GM23338 (cell line): ENCODE measurements around the gene PATE2. TPM values are rescaled to one million over a fixed set of nuclear protein-coding genes. Genes with fewer than 3 reads are reported as not detected.
A peak's percentile ranks its signal among the peaks of the same experiment; 100 is the strongest.

Experiments used
- ATAC-seq: fragments of 200-7000 bp; cut with Tn5 transposase; 3 replicates; pipeline ENCODE4 v1.9.1; 2020
- DNase-seq: peaks from one replicate; pipeline ENCODE4 v3.0.0-alpha.2; 2015; ENCODE audit warnings: low spot score
- H2AFZ ChIP-seq: fragments of 200-600 bp; sonication (generic); 2 replicates; pipeline ENCODE4 v1.8.0; 2016; ENCODE audit warnings: antibody characterized with exemption, mild to moderate bottlenecking, moderate library complexity
- H3F3A ChIP-seq: fragments of 200-600 bp; sonication (generic); replicated peaks from 2 replicates; pipeline ENCODE4 v1.8.0; 2017; ENCODE audit warnings: antibody characterized with exemption, mixed run types, low read depth
- H3K27ac ChIP-seq: fragments of 200-600 bp; sonication (generic); 2 replicates; pipeline ENCODE4 v1.6.1; 2016; ENCODE audit warnings: low read depth
- H3K27me3 ChIP-seq: fragments of 200-600 bp; sonication (generic); 2 replicates; pipeline ENCODE4 v1.8.0; 2016; ENCODE audit warnings: mild to moderate bottlenecking, mixed run types, moderate library complexity; ENCODE audit not compliant: insufficient read depth
- H3K36me3 ChIP-seq: fragments of 200-600 bp; sonication (generic); 2 replicates; pipeline ENCODE4 v1.8.0; 2016; ENCODE audit warnings: mild to moderate bottlenecking; ENCODE audit not compliant: insufficient read depth
- H3K4me1 ChIP-seq: fragments of 200-600 bp; sonication (generic); 2 replicates; pipeline ENCODE4 v1.8.0; 2016; ENCODE audit warnings: mild to moderate bottlenecking, moderate library complexity; ENCODE audit not compliant: insufficient read depth
- H3K4me2 ChIP-seq: fragments of 200-600 bp; sonication (generic); 2 replicates; pipeline ENCODE4 v1.7.1; 2017; ENCODE audit warnings: mixed run types
- H3K4me3 ChIP-seq: fragments of 200-600 bp; sonication (generic); 2 replicates; pipeline ENCODE4 v1.6.1; 2016; ENCODE audit warnings: mixed run types
- H3K79me2 ChIP-seq: fragments of 200-600 bp; sonication (generic); replicated peaks from 2 replicates; pipeline ENCODE4 v1.8.0; 2017; ENCODE audit warnings: mild to moderate bottlenecking; ENCODE audit not compliant: insufficient read depth
- H3K9me2 ChIP-seq: fragments of 200-600 bp; sonication (generic); 2 replicates; pipeline ENCODE4 v1.8.0; 2017; ENCODE audit not compliant: insufficient read depth
- H4K20me1 ChIP-seq: fragments of 200-600 bp; sonication (generic); replicated peaks from 2 replicates; pipeline ENCODE4 v1.8.0; 2017; ENCODE audit warnings: mild to moderate bottlenecking; ENCODE audit not compliant: insufficient read depth
- H3K27ac Mint-ChIP-seq: 2 replicates; pipeline ENCODE4 v1.8.0; 2020; ENCODE audit warnings: inconsistent platforms, mild to moderate bottlenecking, moderate library complexity, mixed read lengths
- H3K27me3 Mint-ChIP-seq: 3 replicates; pipeline ENCODE4 v1.8.0; 2022; ENCODE audit warnings: low read depth, mild to moderate bottlenecking, moderate library complexity, mixed read lengths, inconsistent platforms; ENCODE audit not compliant: insufficient read depth, poor library complexity
- H3K36me3 Mint-ChIP-seq: 3 replicates; pipeline ENCODE4 v1.8.0; 2021; ENCODE audit warnings: low read depth, mild to moderate bottlenecking, inconsistent platforms, moderate library complexity, mixed read lengths
- H3K4me1 Mint-ChIP-seq: 3 replicates; pipeline ENCODE4 v1.8.0; 2020; ENCODE audit warnings: mild to moderate bottlenecking, inconsistent platforms, mixed read lengths
- H3K4me3 Mint-ChIP-seq: 3 replicates; pipeline ENCODE4 v1.8.0; 2021; ENCODE audit warnings: moderate library complexity, mild to moderate bottlenecking, inconsistent platforms, mixed read lengths
- H3K9me3 Mint-ChIP-seq: 3 replicates; pipeline ENCODE4 v1.8.0; 2020; ENCODE audit warnings: moderate library complexity, mild to moderate bottlenecking, inconsistent platforms, mixed read lengths
- CREB1 ChIP-seq: fragments of 250-450 bp; sonication (Bioruptor Pico); IDR thresholded peaks from 2 replicates; pipeline ENCODE4 v1.5.0; 2020; ENCODE audit warnings: low read depth, mild to moderate bottlenecking, moderate library complexity
- EZH2 ChIP-seq: fragments of 200-600 bp; sonication (generic); IDR thresholded peaks from one replicate; pipeline ENCODE4 v1.8.0; 2017; ENCODE audit warnings: antibody characterized with exemption, mild to moderate bottlenecking, low read depth; ENCODE audit not compliant: unreplicated experiment
- EZH2phosphoT487 ChIP-seq: fragments of 200-600 bp; sonication (generic); IDR thresholded peaks from one replicate; pipeline ENCODE4 v1.8.1; 2018; ENCODE audit warnings: antibody characterized with exemption; ENCODE audit not compliant: unreplicated experiment
- JUNB ChIP-seq: IDR thresholded peaks from one replicate; pipeline ENCODE4 v1.6.1; 2016; ENCODE audit warnings: antibody characterized with exemption; ENCODE audit not compliant: unreplicated experiment
- NANOG ChIP-seq: IDR thresholded peaks from 2 replicates; pipeline ENCODE4 v1.6.1; 2016; ENCODE audit warnings: antibody characterized with exemption, borderline replicate concordance
- POLR2AphosphoS5 ChIP-seq: IDR thresholded peaks from 2 replicates; pipeline ENCODE4 v1.6.1; 2016; ENCODE audit warnings: antibody characterized with exemption, low read depth
- STAT1 ChIP-seq: IDR thresholded peaks from one replicate; pipeline ENCODE4 v1.6.1; 2016; ENCODE audit warnings: antibody characterized with exemption; ENCODE audit not compliant: unreplicated experiment
- ZNF114 ChIP-seq: fragments of 250-450 bp; sonication (Bioruptor Pico); IDR thresholded peaks from 2 replicates; pipeline ENCODE4 v1.5.0; 2020; ENCODE audit warnings: mild to moderate bottlenecking, moderate library complexity
- ZNF331 ChIP-seq: fragments of 250-450 bp; sonication (Bioruptor Pico); IDR thresholded peaks from 2 replicates; pipeline ENCODE4 v1.5.0; 2020; ENCODE audit warnings: low read depth, mild to moderate bottlenecking, moderate library complexity
- polyA plus RNA-seq: library from polyadenylated mRNA; unstranded; fragments of >200 nt; fragmentation: Nextera tagmentation; extraction: Ambion mirVana; gene quantifications from 2 replicates; pipeline ENCODE4 v1.2.1, GENCODE V29; 2016
- total RNA-seq: library from RNA; depleted of rRNA; stranded (reverse); fragments of >200 nt; shearing (Covaris generic); gene quantifications from 2 replicates; pipeline ENCODE4 v1.2.3, GENCODE V29; 2014
- TF ChIP-seq, protein P1 (sequence below), 2 experiments: fragments of 200-600 bp in 1 of 2; sonication (generic) in 1 of 2; conservative IDR thresholded peaks; 2 replicates each; pipeline versions ENCODE4 v1.5.1 to v1.6.1; 2016 to 2017; ENCODE audit warnings: antibody characterized with exemption in 2 of 2, low read depth in 2 of 2, mild to moderate bottlenecking in 2 of 2, moderate library complexity in 1 of 2
- TF ChIP-seq, protein P2 (sequence below): IDR thresholded peaks from one replicate; pipeline ENCODE4 v1.6.1; 2018; ENCODE audit warnings: antibody characterized with exemption; ENCODE audit not compliant: unreplicated experiment
- TF ChIP-seq, protein P3 (sequence below): IDR thresholded peaks from 2 replicates; pipeline ENCODE4 v1.6.1; 2016; ENCODE audit warnings: antibody characterized with exemption

PATE2 gene
- total and polyA plus RNA-seq, 2 experiments from 2014 or later, result 0.16 TPM; not detected in 1

DNA sequence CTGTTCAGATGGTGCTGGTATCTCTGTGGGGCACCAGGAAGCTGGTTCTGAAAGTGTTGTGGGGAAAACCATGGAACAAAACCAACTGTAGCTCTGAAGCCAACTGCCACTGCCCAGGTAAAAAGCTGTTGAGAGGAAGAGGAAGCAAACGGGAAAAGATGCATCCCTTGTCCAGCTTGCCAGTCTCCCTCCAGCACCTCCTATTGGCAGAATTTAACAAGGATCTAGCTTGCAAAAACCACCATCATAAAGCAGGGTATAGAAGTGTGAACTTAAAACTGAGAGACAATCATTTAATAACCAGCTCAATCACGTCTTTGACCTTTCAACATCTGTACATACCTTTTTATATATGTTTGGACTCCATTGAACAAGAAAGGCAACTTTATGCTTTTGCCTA is 28.0 kb downstream of the PATE2 start:
- no peaks in the 10 kb centered on the region for H3K79me2 ChIP-seq
- H3K4me2 ChIP-seq, result no peak overlapping the region
- Mint-ChIP-seq H3K9me3 (no peaks in the 10 kb centered on the region), H3K36me3 (no peaks in the 10 kb centered on the region), H3K4me1 (no peaks in the 10 kb centered on the region), H3K4me3 (no peak overlapping the region), H3K27me3 (peaks cover 2% of the 10 kb centered on the region), H3K27ac (no peak overlapping the region)
- DNase-seq (peak; percentile 55), ATAC-seq (peak; percentile 65)
- no peaks in the 10 kb centered on the region for H3K4me1 ChIP-seq
- H3K4me3 ChIP-seq, result no peak overlapping the region
- H3K27me3 ChIP-seq, result no peaks in the 10 kb centered on the region
- H4K20me1 ChIP-seq, result no peaks in the 10 kb centered on the region
- TF ChIP-seq POLR2AphosphoS5, result no peak
- TF ChIP-seq, protein P1, sequence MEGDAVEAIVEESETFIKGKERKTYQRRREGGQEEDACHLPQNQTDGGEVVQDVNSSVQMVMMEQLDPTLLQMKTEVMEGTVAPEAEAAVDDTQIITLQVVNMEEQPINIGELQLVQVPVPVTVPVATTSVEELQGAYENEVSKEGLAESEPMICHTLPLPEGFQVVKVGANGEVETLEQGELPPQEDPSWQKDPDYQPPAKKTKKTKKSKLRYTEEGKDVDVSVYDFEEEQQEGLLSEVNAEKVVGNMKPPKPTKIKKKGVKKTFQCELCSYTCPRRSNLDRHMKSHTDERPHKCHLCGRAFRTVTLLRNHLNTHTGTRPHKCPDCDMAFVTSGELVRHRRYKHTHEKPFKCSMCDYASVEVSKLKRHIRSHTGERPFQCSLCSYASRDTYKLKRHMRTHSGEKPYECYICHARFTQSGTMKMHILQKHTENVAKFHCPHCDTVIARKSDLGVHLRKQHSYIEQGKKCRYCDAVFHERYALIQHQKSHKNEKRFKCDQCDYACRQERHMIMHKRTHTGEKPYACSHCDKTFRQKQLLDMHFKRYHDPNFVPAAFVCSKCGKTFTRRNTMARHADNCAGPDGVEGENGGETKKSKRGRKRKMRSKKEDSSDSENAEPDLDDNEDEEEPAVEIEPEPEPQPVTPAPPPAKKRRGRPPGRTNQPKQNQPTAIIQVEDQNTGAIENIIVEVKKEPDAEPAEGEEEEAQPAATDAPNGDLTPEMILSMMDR (conservative IDR thresholded peaks at IDR 0.05; ENCODE audit: low read depth in 2 of 2), result peak; percentile 49 to 66
- H3F3A ChIP-seq, result no peaks in the 10 kb centered on the region
- H3K27ac ChIP-seq, result no peak overlapping the region
- H2AFZ ChIP-seq, result no peak overlapping the region
- H3K36me3 ChIP-seq, result no peaks in the 10 kb centered on the region
- H3K9me2 ChIP-seq, result no peaks in the 10 kb centered on the region

DNA sequence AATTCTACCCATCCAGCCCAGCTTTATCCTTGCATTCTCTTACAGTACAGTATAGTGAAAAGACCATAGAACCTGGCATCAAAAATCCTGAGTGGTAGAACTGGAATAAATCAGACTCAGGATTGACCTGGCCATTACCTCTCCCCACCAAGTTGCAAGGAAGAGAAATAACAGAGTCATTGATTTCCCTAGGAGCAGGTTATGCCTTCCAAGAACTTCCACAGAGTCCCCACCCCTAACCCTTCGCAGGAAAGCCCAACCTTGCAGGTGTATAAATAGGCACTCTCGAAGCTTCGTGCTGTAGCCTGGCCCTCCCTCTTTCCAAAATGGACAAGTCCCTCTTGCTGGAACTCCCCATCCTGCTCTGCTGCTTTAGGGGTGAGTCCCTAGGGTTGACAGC is 32.6 kb downstream of the PATE2 start, which contains the start of gene PATE1:
Gene PATE1 (plus strand): TSS at position 301 of the 400 bp plus-strand sequence. CDS start 26 bp downstream, at position 327.
- H3K79me2 ChIP-seq, result no peaks in the 10 kb centered on the region
- no peak within 1 kb of the TSS for H3K4me3 ChIP-seq
- H3K4me2 ChIP-seq, result no peak within 1 kb of the TSS
- no peaks in the 10 kb centered on the region for H3K4me1 Mint-ChIP-seq
- H3K27ac Mint-ChIP-seq, result no peak within 1 kb of the TSS
- H3F3A ChIP-seq, result no peaks in the 10 kb centered on the region
- H3K4me3 Mint-ChIP-seq, result no peak within 1 kb of the TSS
- H3K36me3 ChIP-seq, result no peaks in the 10 kb centered on the region
- no peak for ATAC-seq
- H3K9me2 ChIP-seq, result no peaks in the 10 kb centered on the region
- TF ChIP-seq, protein P1 (conservative IDR thresholded peaks at IDR 0.05; ENCODE audit: low read depth in 2 of 2), result no peak
- no peak for TF ChIP-seq STAT1
- TF ChIP-seq EZH2, result no peak
- no peak for TF ChIP-seq EZH2phosphoT487
- TF ChIP-seq ZNF114 (CRISPR knock-in tag), result no peak
- TF ChIP-seq NANOG, result no peak
- no peak for TF ChIP-seq JUNB
- TF ChIP-seq, protein P2, sequence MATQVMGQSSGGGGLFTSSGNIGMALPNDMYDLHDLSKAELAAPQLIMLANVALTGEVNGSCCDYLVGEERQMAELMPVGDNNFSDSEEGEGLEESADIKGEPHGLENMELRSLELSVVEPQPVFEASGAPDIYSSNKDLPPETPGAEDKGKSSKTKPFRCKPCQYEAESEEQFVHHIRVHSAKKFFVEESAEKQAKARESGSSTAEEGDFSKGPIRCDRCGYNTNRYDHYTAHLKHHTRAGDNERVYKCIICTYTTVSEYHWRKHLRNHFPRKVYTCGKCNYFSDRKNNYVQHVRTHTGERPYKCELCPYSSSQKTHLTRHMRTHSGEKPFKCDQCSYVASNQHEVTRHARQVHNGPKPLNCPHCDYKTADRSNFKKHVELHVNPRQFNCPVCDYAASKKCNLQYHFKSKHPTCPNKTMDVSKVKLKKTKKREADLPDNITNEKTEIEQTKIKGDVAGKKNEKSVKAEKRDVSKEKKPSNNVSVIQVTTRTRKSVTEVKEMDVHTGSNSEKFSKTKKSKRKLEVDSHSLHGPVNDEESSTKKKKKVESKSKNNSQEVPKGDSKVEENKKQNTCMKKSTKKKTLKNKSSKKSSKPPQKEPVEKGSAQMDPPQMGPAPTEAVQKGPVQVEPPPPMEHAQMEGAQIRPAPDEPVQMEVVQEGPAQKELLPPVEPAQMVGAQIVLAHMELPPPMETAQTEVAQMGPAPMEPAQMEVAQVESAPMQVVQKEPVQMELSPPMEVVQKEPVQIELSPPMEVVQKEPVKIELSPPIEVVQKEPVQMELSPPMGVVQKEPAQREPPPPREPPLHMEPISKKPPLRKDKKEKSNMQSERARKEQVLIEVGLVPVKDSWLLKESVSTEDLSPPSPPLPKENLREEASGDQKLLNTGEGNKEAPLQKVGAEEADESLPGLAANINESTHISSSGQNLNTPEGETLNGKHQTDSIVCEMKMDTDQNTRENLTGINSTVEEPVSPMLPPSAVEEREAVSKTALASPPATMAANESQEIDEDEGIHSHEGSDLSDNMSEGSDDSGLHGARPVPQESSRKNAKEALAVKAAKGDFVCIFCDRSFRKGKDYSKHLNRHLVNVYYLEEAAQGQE, result no peak
- TF ChIP-seq ZNF331 (CRISPR knock-in tag), result no peak
- TF ChIP-seq, protein P3, sequence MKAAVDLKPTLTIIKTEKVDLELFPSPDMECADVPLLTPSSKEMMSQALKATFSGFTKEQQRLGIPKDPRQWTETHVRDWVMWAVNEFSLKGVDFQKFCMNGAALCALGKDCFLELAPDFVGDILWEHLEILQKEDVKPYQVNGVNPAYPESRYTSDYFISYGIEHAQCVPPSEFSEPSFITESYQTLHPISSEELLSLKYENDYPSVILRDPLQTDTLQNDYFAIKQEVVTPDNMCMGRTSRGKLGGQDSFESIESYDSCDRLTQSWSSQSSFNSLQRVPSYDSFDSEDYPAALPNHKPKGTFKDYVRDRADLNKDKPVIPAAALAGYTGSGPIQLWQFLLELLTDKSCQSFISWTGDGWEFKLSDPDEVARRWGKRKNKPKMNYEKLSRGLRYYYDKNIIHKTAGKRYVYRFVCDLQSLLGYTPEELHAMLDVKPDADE, result no peak
- TF ChIP-seq CREB1 (CRISPR knock-in tag), result no peak
- no peak within 1 kb of the TSS for H2AFZ ChIP-seq
- no peak within 1 kb of the TSS for H3K27ac ChIP-seq
- no peaks in the 10 kb centered on the region for H3K4me1 ChIP-seq
- H3K9me3 Mint-ChIP-seq, result no peaks in the 10 kb centered on the region
- no peak for DNase-seq
- H3K36me3 Mint-ChIP-seq, result no peaks in the 10 kb centered on the region
- H4K20me1 ChIP-seq, result no peaks in the 10 kb centered on the region
- H3K27me3 Mint-ChIP-seq, result no peaks in the 10 kb centered on the region
- no peaks in the 10 kb centered on the region for H3K27me3 ChIP-seq
